ENCODE results near the gene ATP6V1G2. TPM values are rescaled to one million over a fixed set of nuclear protein-coding genes. Genes with fewer than 3 reads are reported as not detected.

ATP6V1G2 gene
- total and polyA plus RNA-seq, 2 of the 4 experiments (the other 2 are of a cell fraction): 1.4 to 6.5 TPM

DNA sequence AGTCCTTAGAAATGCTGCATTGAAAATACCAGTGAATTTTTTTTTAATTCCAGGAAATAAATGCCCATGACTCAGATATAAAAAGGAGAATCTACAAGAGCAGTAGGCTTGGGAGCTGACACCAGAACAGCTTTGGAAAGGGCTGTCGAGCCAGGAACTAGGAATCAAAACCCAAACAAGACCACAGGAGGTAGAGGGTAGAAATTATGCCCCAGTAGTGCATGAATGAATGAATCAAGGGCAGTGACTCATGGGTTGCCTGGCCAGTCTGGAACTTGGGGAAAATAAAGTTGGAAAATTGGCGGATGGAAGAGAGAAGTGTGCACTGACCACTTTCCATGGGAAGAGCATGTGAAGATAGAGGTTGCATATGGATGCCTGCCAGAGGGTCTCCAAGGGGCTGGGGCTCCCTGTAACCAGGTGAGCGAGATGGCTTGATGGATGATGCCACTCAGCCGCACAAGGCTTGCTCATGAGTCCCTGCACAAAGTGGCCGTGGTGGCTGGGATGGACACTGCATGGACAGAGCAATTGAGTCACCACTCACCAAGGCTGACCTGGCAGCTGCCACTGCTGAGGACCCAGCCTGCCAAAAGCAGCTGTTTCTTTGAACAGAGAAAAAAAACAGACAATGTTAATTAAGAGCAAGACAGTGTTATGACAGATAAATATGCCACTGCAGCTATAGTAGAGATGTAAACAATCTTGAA lies 32.8 kb downstream of the ATP6V1G2 start:
- peak overlapping the region; percentile 24; the same call in 1 of the 2 replicates for H2AK5ac ChIP-seq (ENCODE audit: low read depth, low read length)
- no peak overlapping the region for H3K9ac ChIP-seq (ENCODE audit: low read depth, low read length)
- H3K27ac ChIP-seq (ENCODE audit: insufficient read depth, low read length): no peak overlapping the region
- intact Hi-C loops (cut with micrococcal nuclease): no loop called here
- ATAC-seq (ENCODE audit: low read depth): peak; percentile 18; the same call in 1 of the 2 replicates
- peaks cover 28% of the 10 kb centered on the region for H3K9me1 ChIP-seq (ENCODE audit: insufficient read depth, low read length)
- no peak overlapping the region for H2BK20ac ChIP-seq (ENCODE audit: low read depth, low read length)
- H3K27me3 ChIP-seq (ENCODE audit: control insufficient read depth, insufficient read depth, low read length): no peaks in the 10 kb centered on the region
- peaks cover 0 to 3% of the 10 kb centered on the region in 2 experiments; a peak in 1 of 4 replicates for H3K79me1 ChIP-seq (ENCODE audit: low read depth in 1 of 2, low read length in 2 of 2)
- CTCF ChIA-PET: no interaction called here
- peak overlapping the region; percentile 18 for H2AFZ ChIP-seq (replicated peaks; ENCODE audit: low read length, poor library complexity)
- no peak overlapping the region for H4K91ac ChIP-seq (ENCODE audit: insufficient read depth, low read depth, low read length)
- no peak overlapping the region for H3K4me3 ChIP-seq (ENCODE audit: insufficient read depth, low read depth, low read length)
- no peak for TF ChIP-seq RCOR1 (IDR thresholded peaks at IDR 0.05; ENCODE audit: insufficient replicate concordance, low read length)
- TF ChIP-seq, protein P1, sequence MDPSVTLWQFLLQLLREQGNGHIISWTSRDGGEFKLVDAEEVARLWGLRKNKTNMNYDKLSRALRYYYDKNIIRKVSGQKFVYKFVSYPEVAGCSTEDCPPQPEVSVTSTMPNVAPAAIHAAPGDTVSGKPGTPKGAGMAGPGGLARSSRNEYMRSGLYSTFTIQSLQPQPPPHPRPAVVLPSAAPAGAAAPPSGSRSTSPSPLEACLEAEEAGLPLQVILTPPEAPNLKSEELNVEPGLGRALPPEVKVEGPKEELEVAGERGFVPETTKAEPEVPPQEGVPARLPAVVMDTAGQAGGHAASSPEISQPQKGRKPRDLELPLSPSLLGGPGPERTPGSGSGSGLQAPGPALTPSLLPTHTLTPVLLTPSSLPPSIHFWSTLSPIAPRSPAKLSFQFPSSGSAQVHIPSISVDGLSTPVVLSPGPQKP (IDR thresholded peaks at IDR 0.05; ENCODE audit: borderline replicate concordance, low read depth, low read length): no peak
- no peak for TF ChIP-seq FOS (IDR thresholded peaks at IDR 0.05; ENCODE audit: low read depth, low read length)
- no peak for TF ChIP-seq CEBPB (IDR thresholded peaks at IDR 0.05; ENCODE audit: low read depth, low read length)
- TF ChIP-seq CHD1 (IDR thresholded peaks at IDR 0.05; ENCODE audit: low read depth, low read length): no peak
- TF ChIP-seq SMC3 (IDR thresholded peaks at IDR 0.05; ENCODE audit: low read depth, low read length): no peak
- no peak for TF ChIP-seq RFX5 (IDR thresholded peaks at IDR 0.05; ENCODE audit: low read depth, low read length)
- TF ChIP-seq MXI1 (IDR thresholded peaks at IDR 0.05; ENCODE audit: borderline replicate concordance, low read depth, low read length): no peak
- no peak for TF ChIP-seq MAZ (IDR thresholded peaks at IDR 0.05; ENCODE audit: borderline replicate concordance, low read depth, low read length)
- TF ChIP-seq NFE2L2 (IDR thresholded peaks at IDR 0.05; ENCODE audit: low read depth, low read length): no peak
- TF ChIP-seq POLR2A (IDR thresholded peaks at IDR 0.05; ENCODE audit: low read depth, low read length): no peak
- no peak for TF ChIP-seq RAD21 (IDR thresholded peaks at IDR 0.05; ENCODE audit: low read length)
- TF ChIP-seq MAFK (IDR thresholded peaks at IDR 0.05; ENCODE audit: low read depth, low read length): no peak
- TF ChIP-seq, protein P2, sequence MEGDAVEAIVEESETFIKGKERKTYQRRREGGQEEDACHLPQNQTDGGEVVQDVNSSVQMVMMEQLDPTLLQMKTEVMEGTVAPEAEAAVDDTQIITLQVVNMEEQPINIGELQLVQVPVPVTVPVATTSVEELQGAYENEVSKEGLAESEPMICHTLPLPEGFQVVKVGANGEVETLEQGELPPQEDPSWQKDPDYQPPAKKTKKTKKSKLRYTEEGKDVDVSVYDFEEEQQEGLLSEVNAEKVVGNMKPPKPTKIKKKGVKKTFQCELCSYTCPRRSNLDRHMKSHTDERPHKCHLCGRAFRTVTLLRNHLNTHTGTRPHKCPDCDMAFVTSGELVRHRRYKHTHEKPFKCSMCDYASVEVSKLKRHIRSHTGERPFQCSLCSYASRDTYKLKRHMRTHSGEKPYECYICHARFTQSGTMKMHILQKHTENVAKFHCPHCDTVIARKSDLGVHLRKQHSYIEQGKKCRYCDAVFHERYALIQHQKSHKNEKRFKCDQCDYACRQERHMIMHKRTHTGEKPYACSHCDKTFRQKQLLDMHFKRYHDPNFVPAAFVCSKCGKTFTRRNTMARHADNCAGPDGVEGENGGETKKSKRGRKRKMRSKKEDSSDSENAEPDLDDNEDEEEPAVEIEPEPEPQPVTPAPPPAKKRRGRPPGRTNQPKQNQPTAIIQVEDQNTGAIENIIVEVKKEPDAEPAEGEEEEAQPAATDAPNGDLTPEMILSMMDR (conservative IDR thresholded peaks at IDR 0.05; ENCODE audit: low read depth, low read length): no peak
- peak overlapping the region; percentile 72 for H2AK9ac ChIP-seq (replicated peaks; ENCODE audit: low read depth, low read length, poor library complexity)
- no TSS peak for BruUV-seq (replicated peaks)
- no peak overlapping the region for H2BK120ac ChIP-seq (ENCODE audit: low read depth, low read length)
- H2BK15ac ChIP-seq (ENCODE audit: low read depth, low read length): no peak overlapping the region
- peaks cover 2% of the 10 kb centered on the region; the same call in 1 of the 2 replicates for H3K36me3 ChIP-seq (ENCODE audit: control insufficient read depth, insufficient read depth, low read length)
- in situ Hi-C loops (cut with MboI; ENCODE audit: low sequenced_read_pairs): no loop called here
- 0 out of 2 replicates have a peak overlapping the region, but pooled peaks have one; percentile 40 for H3K14ac ChIP-seq (replicated peaks; ENCODE audit: low read depth, low read length)
- DNase-seq: no peak
- H3K4me1 ChIP-seq (ENCODE audit: control insufficient read depth, insufficient read depth, low read length): peaks cover 10% of the 10 kb centered on the region; the same call in 1 of the 2 replicates
- no peaks in the 10 kb centered on the region for H4K20me1 ChIP-seq (ENCODE audit: insufficient read depth, low read length)
- no peak overlapping the region for H2BK5ac ChIP-seq (ENCODE audit: low read depth, low read length, poor library complexity, severe bottlenecking)
- H3K23ac ChIP-seq (ENCODE audit: low read depth, low read length): no peak overlapping the region
- H3K9me3 ChIP-seq (ENCODE audit: control insufficient read depth, insufficient read depth, low read length): no peaks in the 10 kb centered on the region
- no peak overlapping the region for H4K8ac ChIP-seq (ENCODE audit: low read depth in 2 of 2, low read length in 2 of 2)
- H4K5ac ChIP-seq (ENCODE audit: low read depth, low read length): no peak overlapping the region
- no peak overlapping the region for H3K4ac ChIP-seq (ENCODE audit: low read depth, low read length)
- no peak overlapping the region for H3K56ac ChIP-seq (ENCODE audit: extremely low read depth, insufficient read depth, low read length)
- dilution Hi-C loops (cut with HindIII; ENCODE audit: low sequenced_read_pairs, unreplicated experiment): no loop called here
- no peak overlapping the region for H3K4me2 ChIP-seq (ENCODE audit: low read depth, low read length)
- H3K18ac ChIP-seq (ENCODE audit: low read depth, low read length): no peak overlapping the region
- 71% methylated on average over 1 of the region's 5 CpGs; no CpG with 5 or more reads in 1 of the 2 experiments for WGBS, 2 experiments (ENCODE audit: extremely low coverage in 2 of 2, insufficient read length in 1 of 2)
- POLR2A ChIA-PET (ENCODE audit: unreplicated experiment): no interaction called here
